Mucosa of descending colon (tissue), 3 donors: ENCODE data around the gene ALDH9A1. TPM values are rescaled to one million over a fixed set of nuclear protein-coding genes. Genes with fewer than 3 reads are reported as not detected.
A peak's percentile ranks its signal among the peaks of the same experiment; 100 is the strongest.
"Not testable (repeated sequence)": the region's sequence is repeated elsewhere in the genome, so short reads cannot be mapped to it uniquely, and the experiment has no call there.

Experiments used
- ATAC-seq: fragments of 200-7000 bp; cut with Tn5 transposase; one replicate; pipeline ENCODE4 v1.9.1; 2020; ENCODE audit warnings: mild to moderate bottlenecking, moderate library complexity
- DNase-seq, 3 donors: peaks; one replicate each; pipeline ENCODE4 v3.0.0-alpha.2; 2020
- H3K36me3 ChIP-seq: fragments of 200-600 bp; one replicate; pipeline ENCODE4 v1.8.0; 2021; ENCODE audit warnings: low read depth, mild to moderate bottlenecking
- H3K4me1 ChIP-seq: fragments of 200-600 bp; one replicate; pipeline ENCODE4 v1.8.0; 2021; ENCODE audit warnings: low read depth, mild to moderate bottlenecking
- H3K4me3 ChIP-seq: fragments of 200-600 bp; one replicate; pipeline ENCODE4 v1.8.0; 2021; ENCODE audit warnings: mild to moderate bottlenecking
- H3K9me3 ChIP-seq: fragments of 200-600 bp; one replicate; pipeline ENCODE4 v1.8.0; 2021; ENCODE audit warnings: mild to moderate bottlenecking
- intact Hi-C, 2 donors: fragments of 100-400 bp; cut with DNase I in 1 of 2; cut with micrococcal nuclease in 1 of 2; formaldehyde crosslinking; loops; one replicate each; pipeline versions ENCODE4 v1.11.0 to v1.11.1; 2022; cut with DNase I, micrococcal nuclease
- total RNA-seq, 3 donors: library from RNA; stranded (reverse); fragmentation: NEBNext Ultra II Directional in 2 of 3; extraction: Animal tissue kit (Norgen Biotek cat#: 25700) in 2 of 3; gene quantifications; one replicate each; pipeline versions ENCODE4 v1.2.1 to v1.2.4, GENCODE V29; 2021 to 2023
- TF ChIP-seq, protein P1 (sequence below): fragments of 200-600 bp; IDR thresholded peaks from one replicate; pipeline ENCODE4 v1.8.0; 2022; ENCODE audit warnings: antibody characterized with exemption, mild to moderate bottlenecking
- donor health status: DM: no; HTN: no; CAD: no; lungs with moderate emphysema.
- donor health status: DM: no; HTN: no; CAD: no.
- donor health status: DM: no; HTN: yes; CAD: no.

ALDH9A1 gene
- total RNA-seq, 3 donors from 2014 or later = 32.6 to 53.1 (median 49.8) TPM

- Histone ChIP-seq H3K4me1 (no peaks in the 10 kb centered on the region), H3K9me3 (no peaks in the 10 kb centered on the region), H3K36me3 (peaks cover 4% of the 10 kb centered on the region), H3K4me3 (no peak overlapping the region)
- DNase-seq (no peak), ATAC-seq (no peak)
- intact Hi-C loops = no loop called here
- TF ChIP-seq, protein P1, sequence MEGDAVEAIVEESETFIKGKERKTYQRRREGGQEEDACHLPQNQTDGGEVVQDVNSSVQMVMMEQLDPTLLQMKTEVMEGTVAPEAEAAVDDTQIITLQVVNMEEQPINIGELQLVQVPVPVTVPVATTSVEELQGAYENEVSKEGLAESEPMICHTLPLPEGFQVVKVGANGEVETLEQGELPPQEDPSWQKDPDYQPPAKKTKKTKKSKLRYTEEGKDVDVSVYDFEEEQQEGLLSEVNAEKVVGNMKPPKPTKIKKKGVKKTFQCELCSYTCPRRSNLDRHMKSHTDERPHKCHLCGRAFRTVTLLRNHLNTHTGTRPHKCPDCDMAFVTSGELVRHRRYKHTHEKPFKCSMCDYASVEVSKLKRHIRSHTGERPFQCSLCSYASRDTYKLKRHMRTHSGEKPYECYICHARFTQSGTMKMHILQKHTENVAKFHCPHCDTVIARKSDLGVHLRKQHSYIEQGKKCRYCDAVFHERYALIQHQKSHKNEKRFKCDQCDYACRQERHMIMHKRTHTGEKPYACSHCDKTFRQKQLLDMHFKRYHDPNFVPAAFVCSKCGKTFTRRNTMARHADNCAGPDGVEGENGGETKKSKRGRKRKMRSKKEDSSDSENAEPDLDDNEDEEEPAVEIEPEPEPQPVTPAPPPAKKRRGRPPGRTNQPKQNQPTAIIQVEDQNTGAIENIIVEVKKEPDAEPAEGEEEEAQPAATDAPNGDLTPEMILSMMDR = no peak
Measured at GRCh38 chr1:165737196-165737595, 38.8 kb upstream of the ALDH9A1 start.

DNA sequence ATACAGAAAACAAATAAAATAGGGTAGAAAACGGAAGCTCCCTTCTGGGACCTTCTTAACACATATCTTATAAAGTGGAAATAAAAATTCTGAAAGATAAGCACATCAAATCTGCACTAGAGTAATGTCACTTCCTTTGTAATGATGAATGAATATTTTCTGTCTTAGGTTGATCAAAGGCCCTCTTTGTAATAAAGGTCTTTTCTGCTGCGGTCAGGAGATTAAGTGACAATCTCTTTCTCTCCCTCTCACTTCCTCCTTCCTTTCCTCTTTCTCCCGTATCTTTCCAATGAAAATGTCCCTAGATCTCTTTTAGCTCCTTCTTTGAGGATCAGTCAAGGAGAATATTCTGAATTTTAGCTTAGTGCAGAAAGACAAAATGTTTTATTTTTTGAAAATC, 36.5 kb upstream of the ALDH9A1 start:
- H3K4me3 ChIP-seq = no peak overlapping the region
- ATAC-seq = no peak
- TF ChIP-seq, protein P1 = no peak
- intact Hi-C loops = no loop called here
- H3K4me1 ChIP-seq = no peaks in the 10 kb centered on the region
- H3K36me3 ChIP-seq = no peaks in the 10 kb centered on the region
- DNase-seq = no peak
- H3K9me3 ChIP-seq = no peaks in the 10 kb centered on the region

- intact Hi-C loops = no loop called here
- H3K9me3 ChIP-seq = no peaks in the 10 kb centered on the region
- H3K36me3 ChIP-seq = no peaks in the 10 kb centered on the region
- no peaks in the 10 kb centered on the region for H3K4me1 ChIP-seq
- DNase-seq = no peak
- TF ChIP-seq, protein P1 = no peak
- ATAC-seq = no peak
- no peak overlapping the region for H3K4me3 ChIP-seq
Measured at GRCh38 chr1:165726841-165727240, 28.5 kb upstream of the ALDH9A1 start.

DNA sequence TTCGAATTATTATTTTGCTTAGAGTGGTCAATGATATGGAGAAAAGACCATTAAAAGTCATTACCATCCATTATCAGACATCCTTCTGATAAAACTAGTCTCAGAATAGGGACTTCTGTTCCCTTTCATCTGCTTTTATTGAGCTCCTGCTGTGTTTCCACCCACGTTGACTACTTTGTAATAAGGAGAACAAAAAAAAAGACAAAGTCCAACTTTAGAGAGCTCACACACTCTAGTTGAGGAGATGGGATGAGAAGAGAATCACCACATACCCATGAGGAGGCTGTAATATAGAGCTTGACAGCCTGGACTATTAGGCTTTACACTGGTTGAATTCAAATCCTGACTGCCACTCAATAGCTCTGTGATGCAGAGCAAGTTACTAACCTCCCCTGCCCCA, 27.8 kb upstream of the ALDH9A1 start:
- ATAC-seq (no peak), DNase-seq (no peak)
- Histone ChIP-seq H3K4me1 (no peaks in the 10 kb centered on the region), H3K36me3 (no peaks in the 10 kb centered on the region), H3K4me3 (no peak overlapping the region), H3K9me3 (no peaks in the 10 kb centered on the region)
- TF ChIP-seq, protein P1 = no peak
- intact Hi-C loops = no loop called here

DNA sequence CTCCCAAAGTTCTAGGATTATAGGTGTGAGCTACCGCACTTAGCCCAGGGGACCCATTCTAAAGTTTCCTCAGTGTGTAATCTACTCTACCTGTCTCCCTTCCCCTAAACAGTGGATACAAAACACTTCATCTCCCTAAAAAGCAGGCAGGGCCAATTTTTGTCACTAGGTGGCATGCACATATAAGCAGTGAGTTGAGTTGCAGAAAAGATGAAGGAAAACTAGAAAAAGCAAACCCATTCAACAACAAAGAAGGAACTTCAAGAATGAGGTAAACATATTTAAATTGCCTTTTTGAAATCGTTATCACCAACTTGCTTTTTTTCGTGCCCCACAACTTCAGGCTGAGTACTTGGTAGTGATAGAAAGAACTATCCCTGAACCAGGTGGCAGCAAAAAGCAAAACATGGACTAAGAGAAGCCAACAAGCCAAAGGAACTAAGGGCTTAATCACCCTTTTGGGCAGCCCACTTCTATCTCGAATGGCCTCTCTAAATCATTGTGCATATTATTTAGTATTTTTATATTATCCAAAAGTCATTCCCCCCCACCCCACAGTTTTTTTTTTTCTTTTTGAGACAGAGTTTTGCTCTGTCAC, 19.7 kb upstream of the ALDH9A1 start:
- no peaks in the 10 kb centered on the region for H3K9me3 ChIP-seq
- H3K36me3 ChIP-seq = no peaks in the 10 kb centered on the region
- TF ChIP-seq, protein P1 = peak; percentile 41
- intact Hi-C loops = loop anchor here (2.0 to 10.0 kb wide), 2 partner anchors 197 kb away; no protein-coding TSS in a partner anchor
- H3K4me3 ChIP-seq = no peak overlapping the region
- H3K4me1 ChIP-seq = no peaks in the 10 kb centered on the region
- DNase-seq (peak in 1 of 3 donors; percentile 82), ATAC-seq (peak; percentile 62)

- intact Hi-C loops = loop anchor here in 1 of 2 donors (10.0 kb wide), 1 partner anchor 198 kb away; no protein-coding TSS in a partner anchor
- H3K9me3 ChIP-seq, H3K36me3 ChIP-seq, ATAC-seq, H3K4me1 ChIP-seq, H3K4me3 ChIP-seq, DNase-seq: not testable (repeated sequence)
Measured at GRCh38 chr1:165716265-165717051, 18.1 kb upstream of the ALDH9A1 start.
